ENCODE results near the gene TXNRD3.

DNA sequence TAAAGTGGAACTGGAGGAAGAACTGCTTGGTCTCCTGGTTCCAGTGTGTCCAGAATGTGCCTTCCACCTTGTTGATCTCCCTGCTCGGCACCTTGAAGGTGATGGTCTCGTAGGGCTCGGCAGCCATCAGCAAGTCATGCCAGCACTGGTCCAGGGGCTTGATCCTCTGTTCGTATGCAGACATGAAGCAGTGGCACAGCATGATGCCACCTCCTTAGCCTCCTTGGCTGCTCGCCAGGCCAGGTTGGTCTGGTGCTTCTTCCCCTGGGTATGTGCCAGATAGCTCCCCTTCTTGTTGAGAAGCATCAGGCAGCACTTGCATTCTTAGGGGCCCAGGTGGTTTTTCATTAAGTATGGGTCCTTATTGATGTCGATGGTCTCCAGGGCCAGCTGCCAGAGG lies 17.8 kb upstream of the TXNRD3 start:
- TF ChIP-seq, protein P1, sequence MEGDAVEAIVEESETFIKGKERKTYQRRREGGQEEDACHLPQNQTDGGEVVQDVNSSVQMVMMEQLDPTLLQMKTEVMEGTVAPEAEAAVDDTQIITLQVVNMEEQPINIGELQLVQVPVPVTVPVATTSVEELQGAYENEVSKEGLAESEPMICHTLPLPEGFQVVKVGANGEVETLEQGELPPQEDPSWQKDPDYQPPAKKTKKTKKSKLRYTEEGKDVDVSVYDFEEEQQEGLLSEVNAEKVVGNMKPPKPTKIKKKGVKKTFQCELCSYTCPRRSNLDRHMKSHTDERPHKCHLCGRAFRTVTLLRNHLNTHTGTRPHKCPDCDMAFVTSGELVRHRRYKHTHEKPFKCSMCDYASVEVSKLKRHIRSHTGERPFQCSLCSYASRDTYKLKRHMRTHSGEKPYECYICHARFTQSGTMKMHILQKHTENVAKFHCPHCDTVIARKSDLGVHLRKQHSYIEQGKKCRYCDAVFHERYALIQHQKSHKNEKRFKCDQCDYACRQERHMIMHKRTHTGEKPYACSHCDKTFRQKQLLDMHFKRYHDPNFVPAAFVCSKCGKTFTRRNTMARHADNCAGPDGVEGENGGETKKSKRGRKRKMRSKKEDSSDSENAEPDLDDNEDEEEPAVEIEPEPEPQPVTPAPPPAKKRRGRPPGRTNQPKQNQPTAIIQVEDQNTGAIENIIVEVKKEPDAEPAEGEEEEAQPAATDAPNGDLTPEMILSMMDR (IDR thresholded peaks at IDR 0.05; ENCODE audit: low read depth, low read length, poor library complexity, severe bottlenecking) = no peak
- TF ChIP-seq EZH2phosphoT487 (IDR thresholded peaks at IDR 0.05; ENCODE audit: borderline replicate concordance, low read length) = no peak

Measured in DOHH2 (cell line).